HepG2 (cell line): ENCODE results near the gene TSPAN5.

Source experiments
- EZH2 ChIP-seq: conservative IDR thresholded peaks from 2 replicates; pipeline ENCODE4 v1.6.1; 2012; ENCODE audit warnings: mild to moderate bottlenecking, low read depth, low read length, moderate library complexity
- IKZF4 ChIP-seq: sonication (generic); formaldehyde crosslinking; IDR thresholded peaks from 2 replicates; pipeline ENCODE4 v1.5.1; 2020; ENCODE audit warnings: borderline replicate concordance, mild to moderate bottlenecking, low read depth, missing genetic modification reagents; ENCODE audit errors: not compliant biosample characterization
- POLR2A ChIP-seq, 2 experiments: IDR thresholded peaks; 2 replicates each; pipeline ENCODE4 v1.6.1; 2011; ENCODE audit warnings: low read depth in 2 of 2, low read length in 2 of 2, mild to moderate bottlenecking in 1 of 2, moderate library complexity in 1 of 2; ENCODE audit not compliant: insufficient read depth in 1 of 2
- ZNF318 ChIP-seq: sonication (generic); formaldehyde crosslinking; IDR thresholded peaks from 2 replicates; pipeline ENCODE4 v1.4.0; 2020; ENCODE audit warnings: mild to moderate bottlenecking, missing genetic modification reagents

GRCh38 chr4:98572697-98573096, 85.7 kb downstream of the TSPAN5 start:
- TF ChIP-seq IKZF4 (CRISPR knock-in tag) (no peak), POLR2A (IDR thresholded peaks at IDR 0.05; ENCODE audit: insufficient read depth in 1 of 2, low read depth in 2 of 2, low read length in 2 of 2) (no peak), EZH2 (no peak), ZNF318 (CRISPR knock-in tag) (no peak)
